T-helper 2 cell treated with Interferon-gamma antibody and Interleukin-4, amounts not matched to agents 5 μg/mL and 100 μg/mL, for 36 hours (primary cell): ENCODE measurements around the gene FBLN2.

Experiments
- DNase-seq: peaks from one replicate; pipeline ENCODE4 v3.0.0; 2021; ENCODE audit warnings: low spot score
- H3K27ac Mint-ChIP-seq: one replicate; pipeline ENCODE4 v1.8.0; 2021; ENCODE audit warnings: mild to moderate bottlenecking, mixed read lengths
- H3K27me3 Mint-ChIP-seq: one replicate; pipeline ENCODE4 v1.8.0; 2021; ENCODE audit warnings: low read depth, mixed read lengths
- H3K36me3 Mint-ChIP-seq: one replicate; pipeline ENCODE4 v1.8.0; 2021; ENCODE audit warnings: low read depth, mixed read lengths
- H3K4me1 Mint-ChIP-seq: one replicate; pipeline ENCODE4 v1.8.0; 2021; ENCODE audit warnings: low read depth, mixed read lengths
- H3K4me3 Mint-ChIP-seq: one replicate; pipeline ENCODE4 v1.8.0; 2022; ENCODE audit warnings: mild to moderate bottlenecking, moderate library complexity, mixed read lengths
- H3K9me3 Mint-ChIP-seq: one replicate; pipeline ENCODE4 v1.8.0; 2021; ENCODE audit warnings: mixed read lengths

Gene FBLN2

DNA sequence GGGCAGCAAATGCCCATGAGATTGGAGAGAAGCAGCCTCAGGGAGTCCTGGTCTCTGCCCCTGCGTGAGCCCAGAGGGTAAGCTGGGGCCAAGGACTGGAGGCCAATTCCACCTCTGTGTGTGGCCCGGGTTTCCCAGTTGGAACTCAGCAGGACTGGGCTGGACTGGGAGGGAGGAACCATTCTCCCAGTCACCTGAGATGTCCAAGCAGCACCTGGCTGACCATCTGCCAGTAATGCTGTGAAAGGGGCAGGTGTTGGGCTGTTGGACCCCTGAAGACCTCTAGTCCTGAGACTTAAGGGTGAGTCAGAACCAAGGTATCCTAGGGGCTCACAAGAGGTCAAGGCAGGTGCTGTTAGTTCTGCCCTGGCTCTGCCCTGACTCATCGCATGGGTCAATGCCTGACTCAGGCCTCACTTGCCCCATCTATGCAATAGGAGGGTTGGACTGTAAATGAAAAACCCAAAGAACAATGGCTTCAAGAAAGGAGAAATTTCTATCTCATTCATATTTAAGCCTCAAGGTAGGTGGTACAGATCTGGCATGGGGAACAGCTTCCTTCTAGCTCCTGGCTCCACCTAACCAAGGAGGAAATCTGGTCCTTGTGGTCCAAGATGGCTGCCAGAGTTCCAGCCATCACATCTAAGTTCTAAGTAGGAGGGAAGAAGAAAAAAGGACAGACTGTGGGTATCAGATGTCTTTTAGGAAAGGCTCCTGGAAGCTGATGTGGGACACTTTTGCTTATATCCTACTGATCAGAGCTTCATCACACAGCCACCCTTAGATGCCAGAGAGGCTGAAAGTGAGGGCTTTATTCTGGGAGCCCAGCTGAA lies 111.3 kb downstream of the FBLN2 start:
- no peaks in the 10 kb centered on the region for H3K36me3 Mint-ChIP-seq
- H3K9me3 Mint-ChIP-seq, result no peaks in the 10 kb centered on the region
- H3K27me3 Mint-ChIP-seq, result peaks cover 18% of the 10 kb centered on the region
- H3K4me3 Mint-ChIP-seq, result no peak overlapping the region
- no peak overlapping the region for H3K27ac Mint-ChIP-seq
- DNase-seq, result no peak
- no peaks in the 10 kb centered on the region for H3K4me1 Mint-ChIP-seq

DNA sequence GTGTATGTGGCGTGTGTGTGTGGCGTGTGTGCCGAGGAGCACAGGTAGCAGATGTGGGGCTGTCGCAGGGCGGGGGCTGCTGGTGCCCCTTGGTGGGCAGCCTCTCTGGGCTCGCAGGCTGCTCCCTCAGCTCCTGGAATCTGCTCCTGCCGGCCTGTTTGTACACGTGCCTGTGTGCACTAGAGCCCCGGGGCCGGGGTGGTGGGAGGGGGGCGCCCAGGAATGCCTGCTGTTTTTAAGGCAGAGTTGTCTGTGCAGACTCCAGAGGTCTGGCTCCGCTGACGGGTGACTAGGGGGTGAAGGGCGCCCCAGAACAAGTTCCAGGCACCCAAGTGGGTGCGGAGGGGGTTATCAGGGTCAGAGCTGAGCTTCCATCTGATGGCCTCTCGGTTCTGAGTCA lies 112.2 kb downstream of the FBLN2 start:
- Mint-ChIP-seq H3K27ac (no peak overlapping the region), H3K9me3 (no peaks in the 10 kb centered on the region), H3K4me3 (no peak overlapping the region), H3K27me3 (peaks cover 12% of the 10 kb centered on the region), H3K36me3 (no peaks in the 10 kb centered on the region), H3K4me1 (no peaks in the 10 kb centered on the region)
- no peak for DNase-seq

DNA sequence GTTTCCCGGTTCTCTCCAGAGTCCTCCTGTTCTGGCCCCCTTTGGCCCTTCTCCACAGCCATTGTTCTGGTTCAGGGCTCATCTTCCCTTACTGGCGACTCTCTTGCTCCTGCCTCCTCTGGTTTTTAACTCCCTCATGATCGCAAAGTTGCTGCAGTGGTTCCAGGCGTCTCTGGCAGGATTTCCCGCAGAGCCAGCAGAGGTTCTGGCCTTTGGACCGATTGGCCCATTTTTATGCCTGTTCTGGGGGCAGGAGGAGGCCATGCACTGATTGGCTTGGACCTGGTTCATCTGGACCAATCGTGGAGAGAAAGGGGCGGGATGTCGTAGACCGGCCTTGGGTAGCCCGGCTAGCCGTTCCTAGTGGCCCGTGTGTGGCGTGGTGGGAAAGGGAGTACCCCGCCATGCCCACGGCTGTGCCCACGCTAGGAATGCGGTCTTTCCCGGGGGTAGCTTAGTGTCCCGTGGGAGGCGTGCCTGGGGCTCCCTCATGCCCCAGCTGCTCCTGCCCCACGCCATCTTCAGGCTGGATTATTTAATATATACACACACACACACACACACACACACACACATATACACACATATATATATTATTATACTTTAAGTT lies 113.4 kb downstream of the FBLN2 start:
- Mint-ChIP-seq H3K27ac (no peak overlapping the region), H3K36me3 (no peaks in the 10 kb centered on the region), H3K9me3 (no peaks in the 10 kb centered on the region), H3K27me3 (peaks cover 2% of the 10 kb centered on the region), H3K4me1 (no peaks in the 10 kb centered on the region), H3K4me3 (no peak overlapping the region)
- no peak for DNase-seq

DNA sequence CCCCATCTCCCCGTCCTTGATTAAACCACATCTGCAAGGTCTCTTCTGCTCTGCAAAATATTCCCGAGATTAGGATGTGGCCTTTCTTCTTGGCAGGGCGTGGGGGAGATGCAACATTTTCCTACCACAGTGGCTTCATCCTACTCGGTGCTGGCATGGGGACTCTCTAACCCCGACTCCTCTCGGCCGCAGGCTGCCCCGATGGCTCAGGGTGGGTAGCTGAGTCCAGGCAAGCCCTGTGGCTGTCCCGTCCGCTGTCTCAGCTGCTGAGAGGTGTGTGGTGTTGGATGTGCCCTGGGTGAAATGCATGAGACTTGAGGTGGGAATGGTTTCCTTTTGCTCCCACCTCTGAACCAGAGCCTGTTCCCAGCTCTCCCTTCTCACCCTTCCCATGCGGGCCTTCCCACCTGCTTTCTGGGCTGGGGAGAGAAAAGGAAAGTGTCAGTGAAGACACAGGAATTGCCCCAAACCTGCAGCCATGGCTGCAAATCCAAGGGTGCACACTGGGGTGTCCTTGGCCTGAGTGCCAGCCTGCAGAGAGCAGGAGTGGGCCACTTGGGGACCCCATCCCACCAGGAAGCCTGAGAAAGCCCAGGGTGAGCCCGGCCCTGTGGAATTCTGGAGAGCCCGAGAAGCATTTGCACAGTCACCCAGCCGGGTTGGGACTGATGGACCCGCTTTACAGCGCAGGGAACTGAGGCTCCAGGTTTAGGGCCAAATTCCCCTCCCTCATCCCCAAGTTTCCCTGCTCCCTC lies 115.0 kb downstream of the FBLN2 start:
- Mint-ChIP-seq H3K4me3 (no peak overlapping the region), H3K36me3 (no peaks in the 10 kb centered on the region), H3K27ac (no peak overlapping the region), H3K4me1 (no peaks in the 10 kb centered on the region), H3K27me3 (no peaks in the 10 kb centered on the region), H3K9me3 (no peaks in the 10 kb centered on the region)
- DNase-seq, result no peak

DNA sequence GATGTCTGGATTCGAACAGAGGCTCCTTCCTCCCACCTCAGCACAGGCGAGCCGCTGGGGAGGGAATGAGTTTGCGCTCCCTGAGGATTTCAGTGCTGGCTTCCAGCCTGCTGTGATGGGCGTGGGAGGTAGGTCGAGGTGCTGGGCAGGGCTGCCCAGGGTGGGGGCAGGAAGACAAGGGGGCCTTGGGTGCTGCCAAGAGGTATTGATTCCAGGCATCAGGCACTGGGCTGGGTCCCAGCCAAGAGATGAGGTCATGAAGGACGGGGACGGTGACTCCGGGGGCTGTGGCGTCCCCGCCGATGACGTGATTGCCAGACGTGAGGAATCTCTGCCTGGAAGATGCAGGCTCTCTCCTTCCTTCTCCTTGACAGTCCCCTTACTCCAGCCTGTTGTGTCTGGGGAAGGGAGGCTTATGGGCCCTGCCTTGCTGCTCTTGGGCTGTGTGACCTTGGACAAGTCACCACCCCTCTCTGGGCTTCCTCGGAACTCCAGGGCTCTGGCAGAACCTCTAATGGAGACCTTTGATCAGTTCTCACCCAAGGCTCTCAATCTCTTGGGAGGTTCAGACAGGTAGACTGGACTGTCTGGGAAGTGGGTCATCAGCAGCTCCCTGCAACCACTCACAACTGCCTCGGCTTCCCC lies 116.8 kb downstream of the FBLN2 start:
- no peaks in the 10 kb centered on the region for H3K9me3 Mint-ChIP-seq
- H3K4me3 Mint-ChIP-seq, result no peak overlapping the region
- H3K4me1 Mint-ChIP-seq, result no peaks in the 10 kb centered on the region
- H3K27me3 Mint-ChIP-seq, result no peaks in the 10 kb centered on the region
- no peak overlapping the region for H3K27ac Mint-ChIP-seq
- H3K36me3 Mint-ChIP-seq, result no peaks in the 10 kb centered on the region
- DNase-seq, result no peak

DNA sequence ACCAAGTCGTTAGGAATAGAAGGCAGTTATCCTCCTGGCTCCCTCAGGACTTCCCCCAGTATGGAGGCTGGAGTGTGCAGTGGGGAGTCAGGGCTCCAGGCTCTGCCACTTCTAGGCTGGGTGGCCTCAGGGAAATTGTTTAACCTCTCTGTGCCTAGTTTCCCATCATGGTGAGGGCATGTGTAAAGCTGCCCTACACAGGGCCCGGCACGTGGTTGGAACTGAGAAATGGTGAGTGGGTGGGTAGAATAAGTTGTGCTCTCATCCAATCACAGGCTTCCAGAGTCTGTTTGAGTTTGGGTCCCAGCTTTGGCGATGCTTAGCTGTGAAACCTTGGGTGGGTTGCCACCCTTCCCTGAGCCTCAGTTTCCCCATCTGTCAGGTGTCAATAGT lies 117.3 kb downstream of the FBLN2 start:
- Mint-ChIP-seq H3K4me3 (no peak overlapping the region), H3K4me1 (no peaks in the 10 kb centered on the region), H3K9me3 (no peaks in the 10 kb centered on the region), H3K27ac (no peak overlapping the region), H3K27me3 (no peaks in the 10 kb centered on the region), H3K36me3 (no peaks in the 10 kb centered on the region)
- no peak for DNase-seq

DNA sequence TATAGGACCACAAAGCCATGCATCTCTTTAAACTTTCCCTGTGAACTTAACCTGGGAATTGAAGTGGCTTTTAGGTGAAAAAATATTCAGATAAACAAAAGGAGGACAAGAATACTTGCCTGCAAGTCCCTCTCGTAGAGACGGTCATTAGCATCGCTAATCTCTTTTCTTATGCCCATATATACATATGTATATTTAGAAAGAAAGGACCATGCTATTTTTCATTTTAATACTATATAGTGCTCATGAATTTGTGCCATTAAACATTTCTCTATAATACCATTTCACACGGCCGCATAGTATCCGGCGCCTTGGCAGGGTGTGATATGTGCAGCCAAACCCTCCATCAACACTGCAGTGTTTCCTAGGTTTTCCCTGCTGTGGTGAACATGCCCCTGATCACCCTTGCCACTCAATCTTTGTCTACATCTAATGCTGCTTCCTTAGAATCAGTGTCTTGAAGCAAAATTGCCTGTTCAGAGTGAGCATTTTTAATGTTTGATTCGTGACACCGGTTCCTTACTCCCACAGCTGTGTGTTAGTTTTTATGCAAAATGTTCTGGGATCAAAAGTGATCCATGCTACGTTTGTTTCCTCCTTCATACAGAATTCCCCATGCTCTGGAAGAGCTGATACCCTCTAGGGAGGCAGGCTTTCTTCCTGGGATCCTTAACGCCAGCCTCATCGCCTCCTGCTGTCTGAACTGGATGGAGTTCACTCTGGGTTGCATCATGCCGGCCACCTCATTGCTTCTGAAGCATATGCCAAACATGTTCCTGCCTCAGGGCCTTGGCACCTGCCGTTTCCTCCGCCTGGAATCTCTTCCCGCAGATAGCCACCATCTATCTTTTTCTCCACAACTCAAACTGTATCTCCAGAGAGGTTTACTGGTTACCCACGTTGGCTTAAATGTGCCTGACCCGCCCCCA lies 118.1 kb downstream of the FBLN2 start:
- DNase-seq, result no peak
- H3K4me3 Mint-ChIP-seq, result no peak overlapping the region
- no peak overlapping the region for H3K27ac Mint-ChIP-seq

DNA sequence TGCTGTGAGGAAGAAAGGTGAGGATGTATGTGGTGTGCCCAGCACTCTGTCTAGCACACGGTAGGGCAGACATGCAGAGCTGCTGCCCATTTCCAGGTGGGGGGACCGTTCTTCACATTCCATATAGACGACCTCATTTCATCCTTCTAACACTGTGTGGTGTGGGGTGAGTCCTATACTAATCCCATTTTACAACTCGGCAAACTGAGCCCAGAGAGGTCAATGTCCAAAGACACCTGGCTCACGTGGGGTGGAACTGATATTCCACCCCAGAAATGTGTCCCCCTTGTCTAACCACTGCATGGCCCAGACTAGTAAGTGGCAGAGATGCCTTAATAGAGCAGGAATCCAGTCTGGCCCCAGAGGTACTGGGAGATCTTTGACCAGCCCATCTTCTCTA lies 119.2 kb downstream of the FBLN2 start:
- no peak for DNase-seq
- Mint-ChIP-seq H3K4me3 (no peak overlapping the region), H3K27me3 (no peaks in the 10 kb centered on the region), H3K9me3 (no peaks in the 10 kb centered on the region), H3K27ac (no peak overlapping the region), H3K36me3 (no peaks in the 10 kb centered on the region), H3K4me1 (no peaks in the 10 kb centered on the region)

More for the DNA sequence above, 118.1 kb downstream of the FBLN2 start:
- H3K27me3 Mint-ChIP-seq, result no peaks in the 10 kb centered on the region
- H3K36me3 Mint-ChIP-seq, result no peaks in the 10 kb centered on the region
- no peaks in the 10 kb centered on the region for H3K4me1 Mint-ChIP-seq
- no peaks in the 10 kb centered on the region for H3K9me3 Mint-ChIP-seq

DNA sequence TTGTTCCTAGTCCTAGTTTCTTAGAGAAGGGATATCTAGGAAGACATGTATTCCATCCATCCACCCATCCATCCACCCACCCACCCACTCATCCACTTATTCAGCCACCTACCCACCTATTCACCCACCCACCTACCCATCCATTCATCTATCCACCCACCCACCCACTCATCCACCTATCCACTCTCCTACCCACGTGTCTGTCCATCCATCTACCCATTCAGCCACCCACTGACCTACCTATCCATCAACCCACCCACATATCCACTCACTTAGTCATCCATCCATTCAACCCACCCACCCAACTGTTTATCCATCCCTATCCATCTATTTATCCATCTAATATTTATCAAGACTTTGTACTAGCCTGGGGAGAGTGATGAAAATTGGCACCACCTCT lies 120.5 kb downstream of the FBLN2 start:
- no peaks in the 10 kb centered on the region for H3K36me3 Mint-ChIP-seq
- H3K4me1 Mint-ChIP-seq, result no peaks in the 10 kb centered on the region
- DNase-seq, result no peak
- no peak overlapping the region for H3K27ac Mint-ChIP-seq
- H3K27me3 Mint-ChIP-seq, result no peaks in the 10 kb centered on the region
- no peak overlapping the region for H3K4me3 Mint-ChIP-seq
- H3K9me3 Mint-ChIP-seq, result no peaks in the 10 kb centered on the region

DNA sequence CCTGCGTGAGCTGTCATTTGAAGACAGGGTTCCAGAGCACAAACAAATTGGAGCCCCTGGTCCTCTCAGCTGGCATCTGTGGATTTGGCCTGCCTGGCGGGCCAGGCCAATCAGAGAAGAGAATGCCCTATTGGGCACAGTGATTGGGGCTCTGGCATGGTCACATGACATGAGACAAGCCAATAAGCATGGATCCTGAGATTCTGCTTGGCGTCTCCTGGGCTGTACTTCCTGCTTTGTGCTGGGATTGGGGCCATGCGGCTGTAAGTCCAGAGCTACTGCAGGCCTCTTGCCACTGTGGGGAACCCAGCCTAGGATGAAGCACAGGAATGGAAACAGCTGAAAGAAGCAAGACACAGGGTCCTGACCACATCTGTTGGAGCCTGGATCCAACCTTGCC lies 121.4 kb downstream of the FBLN2 start:
- no peaks in the 10 kb centered on the region for H3K36me3 Mint-ChIP-seq
- DNase-seq, result no peak
- H3K27me3 Mint-ChIP-seq, result no peaks in the 10 kb centered on the region
- H3K4me1 Mint-ChIP-seq, result no peaks in the 10 kb centered on the region
- H3K4me3 Mint-ChIP-seq, result no peak overlapping the region
- H3K27ac Mint-ChIP-seq, result no peak overlapping the region
- no peaks in the 10 kb centered on the region for H3K9me3 Mint-ChIP-seq

DNA sequence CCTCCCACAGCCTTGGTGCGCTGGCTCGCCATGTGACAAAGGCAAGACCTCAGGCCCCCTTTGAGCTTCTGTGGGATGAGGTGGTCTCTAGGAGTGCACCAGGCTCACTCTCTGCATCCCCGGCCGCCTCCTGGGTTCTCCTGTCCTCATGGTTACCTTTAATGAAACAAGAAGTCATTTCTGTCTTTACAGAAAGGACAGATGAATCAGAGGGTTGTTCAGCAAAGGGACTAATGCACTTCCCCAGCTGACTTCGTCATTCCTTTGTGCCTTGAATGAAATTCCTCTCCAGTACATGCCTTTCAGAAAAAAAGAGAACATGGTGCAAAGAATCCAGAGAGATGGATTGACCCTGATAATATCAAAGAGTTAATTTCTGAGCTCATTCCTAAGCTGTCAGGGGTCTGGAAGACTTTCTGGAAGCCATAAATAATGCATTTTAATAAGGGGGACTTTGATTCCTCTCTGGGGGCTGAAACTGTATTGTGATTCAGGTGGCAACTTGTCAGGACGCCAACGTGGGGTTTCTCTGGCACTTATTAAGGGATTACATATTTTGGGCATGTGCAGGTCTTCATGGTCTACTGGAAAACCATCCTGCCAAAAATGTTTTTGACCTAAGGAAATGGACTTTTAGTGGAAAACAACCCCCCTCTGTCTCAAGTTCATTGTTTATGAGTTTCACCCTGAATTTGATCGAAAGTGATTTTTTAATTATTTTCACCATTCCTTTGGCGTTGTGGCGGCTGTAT lies 122.7 kb downstream of the FBLN2 start:
- H3K36me3 Mint-ChIP-seq, result no peaks in the 10 kb centered on the region
- H3K27ac Mint-ChIP-seq, result no peak overlapping the region
- no peak overlapping the region for H3K4me3 Mint-ChIP-seq
- no peaks in the 10 kb centered on the region for H3K9me3 Mint-ChIP-seq
- no peaks in the 10 kb centered on the region for H3K27me3 Mint-ChIP-seq
- DNase-seq, result no peak
- H3K4me1 Mint-ChIP-seq, result no peaks in the 10 kb centered on the region

DNA sequence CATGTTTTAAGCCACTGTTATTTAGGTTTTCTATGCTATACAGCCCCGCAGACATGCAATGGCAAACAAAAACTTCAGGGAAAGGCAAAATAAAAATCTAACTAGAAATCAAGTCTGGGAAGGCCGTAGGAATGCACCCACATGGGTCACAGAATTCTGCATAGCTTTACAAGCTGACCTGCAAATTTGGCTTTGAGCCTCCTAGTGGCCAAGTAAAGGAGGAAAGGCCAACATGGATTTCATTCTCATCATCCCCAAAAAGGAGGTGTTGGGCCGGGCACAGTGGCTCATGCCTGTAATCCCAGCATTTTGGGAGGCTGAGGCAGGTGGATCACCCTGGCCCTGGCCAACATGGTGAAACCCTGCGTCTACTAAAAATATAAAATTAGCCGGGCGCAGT lies 124.3 kb downstream of the FBLN2 start:
- no peaks in the 10 kb centered on the region for H3K4me1 Mint-ChIP-seq
- H3K27ac Mint-ChIP-seq, result no peak overlapping the region
- no peaks in the 10 kb centered on the region for H3K27me3 Mint-ChIP-seq
- H3K36me3 Mint-ChIP-seq, result no peaks in the 10 kb centered on the region
- H3K4me3 Mint-ChIP-seq, result no peak overlapping the region
- DNase-seq, result no peak
- no peaks in the 10 kb centered on the region for H3K9me3 Mint-ChIP-seq
